OCI-M2 (cell line): ENCODE measurements around the gene HARS1.
"Not testable (repeated sequence)": the region's sequence is repeated elsewhere in the genome, so short reads cannot be mapped to it uniquely, and the experiment has no call there.

Experiments
- DNase-seq: peaks from one replicate; lab custom pipeline; 2025; ENCODE audit not compliant: unreplicated experiment; lab: John Stamatoyannopoulos, UW

HARS1 gene

DNA sequence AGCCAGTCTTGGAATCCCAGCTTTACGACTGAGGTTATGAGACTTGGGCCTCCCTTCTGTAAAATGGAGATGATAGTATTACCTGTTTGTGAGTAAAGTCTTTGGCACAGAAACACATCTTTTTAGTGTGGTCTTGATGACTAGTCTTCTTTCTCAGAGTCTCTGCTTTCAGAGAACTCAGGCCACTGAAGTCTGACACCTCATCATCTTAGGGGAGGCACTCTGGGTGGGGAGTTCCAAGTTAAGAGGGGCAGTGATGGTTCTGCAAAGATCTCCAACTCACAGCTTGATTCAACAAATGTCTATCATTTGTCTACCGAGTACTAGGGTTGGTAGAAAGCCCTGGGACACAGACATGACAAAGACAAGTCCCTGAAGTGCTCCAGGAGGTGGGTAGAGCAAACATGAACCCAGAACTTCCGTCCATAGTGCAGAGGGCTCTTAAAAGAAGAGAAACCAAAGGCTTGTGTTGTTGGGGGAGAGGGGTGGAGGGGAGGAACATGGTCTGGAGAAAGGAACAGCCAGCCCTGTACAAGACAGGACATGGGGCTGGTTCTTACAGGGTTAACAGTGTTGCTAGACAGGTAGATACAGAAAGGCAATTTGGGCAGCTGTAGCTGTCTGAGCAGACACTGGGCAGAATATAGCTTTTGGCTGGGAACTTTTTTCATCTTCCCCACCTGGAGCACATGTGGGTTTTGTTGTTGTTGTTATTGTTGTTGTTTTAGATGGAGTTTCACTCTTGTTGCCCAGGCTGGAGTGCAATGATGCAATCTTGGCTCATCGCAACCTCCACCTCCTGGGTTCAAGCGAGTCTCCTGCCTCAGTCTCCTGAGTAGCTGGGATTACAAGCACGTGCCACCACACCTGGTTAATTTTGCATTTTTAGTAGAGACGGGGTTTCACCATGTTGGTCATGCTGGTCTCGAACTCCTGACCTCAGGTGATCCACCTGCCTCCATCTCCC lies 55.6 kb downstream of the HARS1 start:
- no peak for DNase-seq

DNA sequence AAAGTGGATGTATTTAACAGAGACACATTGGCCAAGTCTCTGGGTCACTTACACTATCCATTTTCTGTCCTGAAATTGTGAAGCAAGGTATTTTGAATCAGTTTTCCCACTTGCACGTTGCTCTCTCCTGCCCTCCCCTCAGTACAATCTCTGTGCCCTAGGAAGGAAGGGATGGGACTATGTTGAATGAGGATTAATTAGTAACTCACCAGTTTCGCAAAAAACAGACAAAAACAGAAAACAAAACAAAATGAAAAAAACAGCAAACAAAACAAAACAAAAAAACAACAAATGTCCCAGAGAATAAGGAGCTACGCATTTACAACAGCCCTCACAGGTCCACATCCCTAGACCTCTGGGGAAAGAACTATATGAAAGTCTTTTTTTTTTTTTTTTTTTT lies 57.1 kb downstream of the HARS1 start:
- no peak for DNase-seq

DNA sequence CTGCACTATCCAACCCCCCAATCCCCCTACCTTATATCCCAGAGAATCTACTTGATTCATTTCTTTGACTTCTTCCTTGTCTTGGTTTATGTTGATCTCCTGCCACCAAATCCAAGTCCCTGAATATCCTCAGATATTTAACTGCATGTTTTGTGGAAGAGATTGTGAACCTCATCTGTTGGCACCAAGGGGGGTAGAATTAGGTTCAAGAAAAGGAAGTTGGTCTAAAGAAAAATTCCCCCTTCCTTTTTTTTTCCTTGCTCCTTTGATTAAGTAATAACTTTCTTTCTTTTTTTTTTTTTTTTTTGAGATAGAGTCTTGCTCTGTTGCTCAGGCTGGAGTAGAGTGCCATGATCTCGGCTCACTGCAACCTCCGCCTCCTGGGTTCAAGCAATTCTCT lies 57.7 kb downstream of the HARS1 start:
- no peak for DNase-seq

DNA sequence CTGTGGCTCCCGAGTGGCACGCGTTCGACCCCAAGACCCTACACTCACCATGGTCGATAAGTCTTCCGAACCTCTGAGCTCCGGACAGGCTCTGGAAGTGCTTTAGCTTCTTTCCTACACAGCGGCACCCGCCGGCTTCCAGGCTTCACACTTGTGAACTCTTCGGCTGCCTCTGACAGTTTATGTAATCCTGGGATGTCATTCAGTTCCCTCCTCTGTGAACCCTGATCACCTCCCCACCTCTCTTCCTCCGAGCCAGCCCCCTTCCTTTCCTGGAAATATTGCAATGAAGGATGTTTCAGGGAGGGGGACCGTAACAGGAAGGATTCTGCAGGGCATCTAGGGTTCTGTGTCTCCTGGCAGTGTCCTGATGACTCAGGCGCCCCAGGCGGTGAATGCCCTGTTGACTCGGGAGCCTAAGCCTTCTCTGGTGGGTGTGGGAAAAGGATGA lies 58.1 kb downstream of the HARS1 start, which contains the start of gene CD14:
Gene CD14 (minus strand): TSS at position 155 of the 451 bp plus-strand sequence. CDS start 104 bp downstream, at position 51.
- no peak for DNase-seq

DNA sequence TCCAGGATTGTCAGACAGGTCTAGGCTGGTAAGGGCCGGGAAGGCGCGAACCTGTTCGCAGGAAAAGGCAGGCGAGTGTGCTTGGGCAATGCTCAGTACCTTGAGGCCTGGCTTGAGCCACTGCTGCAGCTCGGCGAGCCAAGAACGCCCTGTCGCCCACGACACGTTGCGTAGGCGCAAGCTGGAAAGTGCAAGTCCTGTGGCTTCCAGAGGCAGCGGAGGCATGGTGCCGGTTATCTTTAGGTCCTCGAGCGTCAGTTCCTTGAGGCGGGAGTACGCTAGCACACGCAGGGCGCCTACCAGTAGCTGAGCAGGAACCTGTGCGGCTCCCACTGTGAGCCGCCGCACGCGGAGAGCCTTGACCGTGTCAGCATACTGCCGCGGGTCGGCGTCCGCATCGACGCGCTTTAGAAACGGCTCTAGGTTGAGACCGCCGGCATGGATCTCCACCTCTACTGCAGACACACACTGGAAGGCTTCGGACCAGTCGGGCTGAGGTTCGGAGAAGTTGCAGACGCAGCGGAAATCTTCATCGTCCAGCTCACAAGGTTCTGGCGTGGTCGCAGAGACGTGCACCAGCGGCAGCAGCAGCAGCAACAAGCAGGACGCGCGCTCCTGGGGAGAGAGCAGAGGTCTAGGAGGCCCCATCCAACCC lies 58.7 kb downstream of the HARS1 start:
- DNase-seq = no peak

DNA sequence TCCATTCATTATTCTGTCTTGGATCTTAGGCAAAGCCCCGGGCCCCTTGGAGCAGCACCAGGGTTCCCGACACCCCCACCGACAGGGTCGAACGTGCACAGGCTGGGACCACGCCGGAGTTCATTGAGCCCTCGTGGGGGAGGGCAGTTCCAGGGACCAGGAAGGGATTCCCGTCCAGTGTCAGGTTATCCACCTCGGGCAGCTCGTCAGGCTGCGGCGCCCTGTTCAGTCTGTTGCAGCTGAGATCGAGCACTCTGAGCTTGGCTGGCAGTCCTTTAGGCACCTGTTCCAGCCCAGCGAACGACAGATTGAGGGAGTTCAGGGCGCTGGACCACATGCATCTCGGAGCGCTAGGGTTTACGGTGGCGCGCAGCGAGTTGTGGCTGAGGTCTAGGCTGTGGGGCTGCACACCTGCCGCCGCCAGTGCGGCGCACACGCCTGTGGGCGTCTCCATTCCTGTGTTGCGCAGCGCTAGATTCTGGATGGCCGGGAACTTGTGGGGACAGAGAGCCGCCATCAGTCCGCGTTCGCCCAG lies 59.3 kb downstream of the HARS1 start:
- DNase-seq = no peak

DNA sequence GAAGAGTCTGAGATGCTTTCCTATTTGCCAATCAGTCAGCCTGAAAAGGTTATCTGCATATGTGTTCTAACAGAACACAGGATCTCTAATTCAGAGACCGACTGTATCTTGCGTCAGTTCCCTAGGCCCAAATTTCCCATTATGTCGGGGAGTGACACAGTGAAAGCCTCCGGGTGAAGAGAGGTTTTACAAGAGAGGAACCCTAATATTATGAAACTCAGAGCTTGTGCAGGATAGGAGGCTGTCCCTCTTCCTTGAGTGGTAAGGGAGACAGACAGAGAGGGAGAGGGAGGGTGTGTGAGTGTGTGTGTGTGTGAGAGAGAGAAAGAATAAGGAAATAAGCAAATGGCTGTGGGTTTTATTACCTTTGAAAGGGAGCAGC lies 60.1 kb downstream of the HARS1 start:
- no peak for DNase-seq

DNA sequence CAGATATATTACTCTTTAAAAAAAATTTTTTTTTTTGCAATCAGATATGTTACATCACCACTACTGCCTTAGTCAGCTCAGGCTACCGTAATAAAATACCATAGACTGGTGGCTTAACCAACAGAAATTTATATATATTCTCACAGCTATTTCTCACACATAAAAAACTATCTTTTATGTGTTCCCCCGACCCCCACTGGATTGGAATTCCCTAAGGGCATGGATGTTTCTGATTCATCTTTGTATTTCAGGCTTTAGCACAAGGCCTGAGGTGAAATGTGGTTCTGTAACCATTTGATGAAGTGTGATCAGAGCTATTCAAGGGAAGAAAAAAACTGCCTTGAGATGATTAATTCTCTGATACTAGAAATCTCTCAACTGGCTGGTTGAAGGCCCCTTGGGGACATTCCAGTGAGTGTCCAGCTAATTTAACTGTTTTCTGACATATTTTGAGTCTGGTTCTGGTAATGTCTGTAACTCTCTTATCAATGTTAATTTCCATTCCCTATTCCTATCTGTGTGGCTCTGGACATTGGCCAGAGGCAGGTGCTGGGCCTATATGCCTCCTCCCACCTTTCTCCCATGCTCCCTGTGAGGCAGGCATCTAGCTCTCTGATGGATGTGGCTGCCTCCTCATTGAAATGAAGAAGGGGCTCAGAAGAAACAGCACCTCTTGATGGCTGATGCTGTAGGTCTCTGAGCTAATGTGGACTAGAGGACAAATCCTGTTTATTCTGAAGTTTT lies 60.7 kb downstream of the HARS1 start:
- no peak for DNase-seq

DNA sequence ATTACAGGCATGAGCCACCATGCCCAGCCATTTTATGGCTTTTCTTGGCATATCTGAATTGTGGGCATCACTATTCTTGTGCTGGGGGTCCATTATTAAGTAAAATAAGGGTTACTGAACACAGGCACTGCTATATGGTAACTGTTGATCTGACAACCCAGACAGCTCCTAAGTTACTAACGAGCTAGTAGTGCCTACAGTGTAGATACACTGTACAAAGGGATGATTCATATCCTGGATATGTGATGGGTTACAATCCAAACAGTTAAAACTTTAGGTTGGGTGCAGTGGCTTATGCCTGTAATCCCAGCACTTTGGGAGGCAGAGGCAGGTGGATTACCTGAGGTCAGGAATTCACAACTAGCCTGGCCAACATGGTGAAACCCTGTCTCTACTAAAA lies 62.5 kb downstream of the HARS1 start:
- no peak for DNase-seq

DNA sequence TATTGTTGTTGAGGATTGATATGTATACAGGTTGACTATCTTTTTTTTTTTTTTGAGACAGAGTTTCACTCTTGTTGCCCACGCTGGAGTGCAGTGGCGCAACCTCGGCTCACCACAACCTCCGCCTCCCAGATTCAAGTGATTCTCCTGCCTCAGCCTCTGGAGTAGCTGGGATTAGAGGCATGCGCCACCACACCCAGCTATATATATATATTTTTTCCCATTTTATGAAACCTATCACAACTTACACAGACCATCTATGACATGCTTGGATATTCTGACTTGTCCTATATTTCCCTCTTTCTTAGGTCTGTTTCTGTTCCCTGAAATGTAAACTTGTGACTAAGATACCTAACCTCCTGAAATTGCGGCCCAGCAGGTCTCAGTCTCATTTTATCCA lies 63.2 kb downstream of the HARS1 start:
- no peak for DNase-seq

DNA sequence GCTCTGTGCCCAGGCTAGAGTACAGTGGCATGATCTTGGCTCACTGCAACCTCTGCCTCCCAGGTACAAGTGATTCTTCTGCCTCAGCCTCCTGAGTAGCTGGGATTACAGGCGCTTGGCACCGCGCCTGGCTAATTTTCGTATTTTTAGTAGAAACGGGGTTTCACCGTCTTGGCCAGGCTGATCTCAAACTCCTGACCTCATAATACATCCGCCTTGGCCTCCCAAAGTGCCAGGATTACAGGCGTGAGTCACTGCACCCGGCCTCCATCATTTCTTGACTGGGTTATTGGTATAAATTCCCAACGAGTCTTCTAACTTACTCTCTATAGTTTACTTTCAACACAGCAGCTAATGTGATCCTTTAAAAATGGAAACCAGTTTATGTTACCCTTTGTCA lies 66.3 kb downstream of the HARS1 start:
- DNase-seq = not testable (repeated sequence)
